ENCODE measurements around the gene NAV2.
"Not testable (repeated sequence)": the region's sequence is repeated elsewhere in the genome, so short reads cannot be mapped to it uniquely, and the experiment has no call there.

Gene NAV2

GRCh38 chr11:19927403-19927802 is 214.8 kb downstream of the NAV2 start:
- DNase-seq (ENCODE audit: low read depth in 2 of 2): not testable (repeated sequence)

DNA sequence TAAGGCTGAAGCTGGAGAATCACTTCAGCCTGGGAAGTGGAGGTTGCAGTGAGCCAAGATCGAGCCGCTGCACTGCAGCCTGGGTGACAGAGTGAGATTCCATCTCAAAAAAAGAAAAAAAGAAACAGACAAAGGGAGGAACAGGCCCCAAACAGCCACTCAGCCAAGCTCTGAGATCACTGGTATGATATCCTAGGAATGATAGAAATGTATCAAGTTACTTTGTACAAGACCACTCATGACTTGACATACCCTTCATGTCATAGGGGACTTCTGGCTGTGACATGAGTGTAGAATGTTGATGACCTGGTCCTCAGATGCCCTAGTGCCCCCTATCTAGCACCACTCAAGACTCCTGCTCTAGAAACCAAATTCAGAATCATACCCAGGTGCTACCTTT is 216.5 kb downstream of the NAV2 start:
- no peak for DNase-seq (ENCODE audit: low read depth in 2 of 2)

DNA sequence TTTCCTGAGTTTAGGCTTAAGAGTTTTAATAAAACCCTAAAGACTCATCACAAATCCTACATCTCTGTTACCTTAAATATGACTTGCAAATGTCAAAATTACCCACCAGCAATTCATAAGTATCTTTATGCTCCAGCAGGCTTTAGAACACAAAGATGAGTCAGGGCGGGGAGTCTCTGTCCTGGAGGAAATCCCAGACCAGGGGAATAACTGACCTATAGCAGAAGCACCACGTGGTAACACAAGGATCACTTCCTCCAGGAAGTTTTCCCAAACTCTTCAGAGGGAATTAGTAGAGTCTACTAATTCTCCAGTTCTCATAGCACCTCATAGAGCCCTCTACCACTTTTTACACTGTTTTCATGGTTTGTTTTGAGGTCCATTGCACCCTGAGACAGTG is 217.0 kb downstream of the NAV2 start:
- no peak for DNase-seq (ENCODE audit: low read depth in 2 of 2)

DNA sequence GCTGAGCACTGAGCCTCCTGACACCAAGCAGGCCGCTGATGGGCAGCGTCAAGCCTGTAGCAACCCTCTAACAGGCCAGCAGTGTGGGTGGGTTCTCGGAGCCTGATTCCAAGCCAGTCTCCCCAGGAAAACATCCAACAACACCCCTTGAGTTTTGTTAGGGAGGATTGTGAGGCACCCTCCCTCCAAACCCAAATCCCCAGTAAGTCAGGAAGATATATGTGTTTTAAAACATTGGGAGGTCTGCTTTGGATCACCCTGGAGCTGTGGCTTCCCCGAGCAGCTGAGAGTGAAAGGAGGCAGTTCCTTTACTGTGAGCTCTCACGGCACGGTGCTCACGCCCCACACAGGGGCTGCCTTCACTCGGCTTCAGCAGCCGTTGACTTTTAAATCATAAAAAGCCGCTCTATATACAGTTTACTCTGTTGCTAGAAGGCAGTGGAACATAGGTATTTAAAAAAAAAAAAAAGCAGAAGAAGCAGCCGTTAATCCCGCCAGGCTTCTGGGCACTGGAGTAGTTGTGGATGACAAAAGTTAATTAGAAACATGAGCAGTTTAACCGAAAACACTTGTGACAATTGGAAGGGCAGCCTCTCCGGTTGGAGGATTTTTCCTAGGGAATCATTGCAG is 218.6 kb downstream of the NAV2 start:
- no peak for DNase-seq (ENCODE audit: low read depth in 2 of 2)

- no peak for DNase-seq (ENCODE audit: low read depth in 2 of 2)
Observed at GRCh38 chr11:19931771-19932369, 219.2 kb downstream of the NAV2 start.

DNA sequence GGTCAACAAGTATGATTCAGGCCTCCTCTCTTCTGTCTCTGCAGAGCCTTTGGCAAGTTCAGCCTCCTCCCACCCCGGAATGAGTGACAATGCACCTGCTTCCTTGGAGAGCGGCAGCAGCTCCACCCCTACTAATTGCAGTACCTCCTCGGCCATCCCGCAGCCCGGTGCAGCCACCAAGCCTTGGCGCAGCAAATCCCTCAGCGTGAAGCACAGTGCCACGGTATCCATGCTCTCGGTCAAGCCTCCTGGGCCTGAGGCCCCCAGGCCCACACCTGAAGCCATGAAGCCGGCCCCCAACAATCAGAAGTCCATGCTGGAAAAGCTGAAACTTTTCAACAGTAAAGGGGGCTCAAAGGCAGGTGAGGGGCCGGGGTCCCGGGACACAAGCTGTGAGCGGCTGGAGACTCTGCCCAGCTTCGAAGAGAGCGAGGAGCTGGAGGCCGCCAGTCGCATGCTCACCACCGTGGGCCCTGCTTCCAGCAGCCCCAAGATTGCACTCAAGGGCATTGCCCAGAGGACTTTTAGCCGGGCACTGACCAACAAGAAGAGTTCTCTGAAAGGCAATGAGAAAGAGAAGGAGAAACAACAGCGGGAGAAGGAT is 220.6 kb downstream of the NAV2 start:
- no peak for DNase-seq (ENCODE audit: low read depth in 2 of 2)

DNA sequence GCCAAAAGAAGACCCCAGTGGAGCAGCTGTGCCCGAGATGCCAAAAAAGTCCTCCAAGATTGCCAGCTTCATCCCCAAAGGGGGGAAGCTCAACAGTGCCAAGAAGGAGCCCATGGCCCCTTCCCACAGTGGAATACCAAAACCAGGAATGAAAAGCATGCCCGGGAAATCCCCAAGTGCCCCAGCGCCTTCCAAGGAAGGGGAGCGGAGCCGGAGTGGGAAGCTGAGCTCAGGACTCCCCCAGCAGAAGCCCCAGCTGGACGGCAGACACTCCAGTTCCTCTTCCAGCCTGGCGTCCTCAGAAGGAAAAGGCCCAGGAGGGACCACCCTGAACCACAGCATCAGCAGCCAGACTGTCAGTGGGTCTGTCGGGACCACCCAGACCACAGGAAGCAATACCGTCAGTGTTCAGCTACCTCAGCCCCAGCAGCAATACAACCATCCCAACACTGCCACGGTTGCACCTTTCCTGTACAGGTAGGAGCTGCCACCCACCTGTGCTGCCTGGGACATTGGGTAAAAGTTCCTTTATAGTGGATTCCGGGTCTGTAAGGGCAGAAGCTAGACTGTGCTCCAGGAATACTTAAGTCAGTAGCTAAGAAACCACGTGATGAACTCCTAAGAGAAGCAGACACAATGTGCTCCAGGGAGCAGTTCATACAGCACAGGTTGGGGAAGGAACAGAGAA is 221.3 kb downstream of the NAV2 start:
- DNase-seq (ENCODE audit: low read depth in 2 of 2): no peak

GRCh38 chr11:19934828-19935259 is 222.2 kb downstream of the NAV2 start:
- no peak for DNase-seq (ENCODE audit: low read depth in 2 of 2)

DNA sequence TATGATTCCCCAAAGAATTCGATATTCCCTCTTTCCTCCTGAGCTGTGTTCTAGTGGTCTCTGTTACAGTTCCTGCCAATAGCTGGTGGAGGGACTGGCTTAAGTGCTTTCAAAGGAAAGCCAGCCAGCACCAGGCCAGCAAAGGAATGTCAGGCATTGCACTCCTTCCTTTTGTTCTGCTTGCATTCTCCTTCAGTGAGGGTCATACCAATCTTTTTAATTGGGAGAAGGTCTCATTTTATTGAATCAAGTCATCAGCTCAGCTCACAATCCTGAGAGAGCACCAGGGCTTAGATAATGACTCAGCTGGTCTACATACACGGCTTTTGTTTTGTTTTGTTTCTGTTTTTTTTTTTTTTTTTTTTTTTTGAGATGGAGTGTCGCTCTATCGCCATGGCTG is 222.9 kb downstream of the NAV2 start:
- DNase-seq (ENCODE audit: low read depth in 2 of 2): no peak

DNA sequence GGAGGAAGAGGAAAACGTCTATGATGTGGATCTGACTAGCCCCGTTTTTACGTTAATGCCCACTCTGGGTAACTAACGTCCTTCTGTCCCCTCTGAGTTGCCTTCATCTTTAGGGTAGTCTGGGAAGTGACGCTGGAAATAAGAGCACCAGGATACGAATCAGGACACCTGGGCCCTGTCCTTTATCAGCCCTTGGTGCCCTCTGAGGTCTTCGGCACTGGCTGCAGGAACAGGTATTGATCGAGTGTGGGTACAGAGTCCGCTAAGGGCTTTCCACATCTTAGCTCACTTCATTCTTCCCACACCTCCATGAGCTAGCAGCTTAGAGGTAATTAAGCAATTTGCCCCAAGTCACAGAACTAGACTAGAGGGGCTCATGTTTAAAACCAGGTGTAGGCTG is 223.8 kb downstream of the NAV2 start:
- DNase-seq (ENCODE audit: low read depth in 2 of 2): no peak

GRCh38 chr11:19938169-19938856 is 225.7 kb downstream of the NAV2 start:
- DNase-seq (ENCODE audit: low read depth in 2 of 2): no peak

- DNase-seq (ENCODE audit: low read depth in 2 of 2): no peak
Observed at GRCh38 chr11:19938866-19939265, 226.2 kb downstream of the NAV2 start.

GRCh38 chr11:19939415-19939929 is 226.8 kb downstream of the NAV2 start:
- no peak for DNase-seq (ENCODE audit: low read depth in 2 of 2)

DNA sequence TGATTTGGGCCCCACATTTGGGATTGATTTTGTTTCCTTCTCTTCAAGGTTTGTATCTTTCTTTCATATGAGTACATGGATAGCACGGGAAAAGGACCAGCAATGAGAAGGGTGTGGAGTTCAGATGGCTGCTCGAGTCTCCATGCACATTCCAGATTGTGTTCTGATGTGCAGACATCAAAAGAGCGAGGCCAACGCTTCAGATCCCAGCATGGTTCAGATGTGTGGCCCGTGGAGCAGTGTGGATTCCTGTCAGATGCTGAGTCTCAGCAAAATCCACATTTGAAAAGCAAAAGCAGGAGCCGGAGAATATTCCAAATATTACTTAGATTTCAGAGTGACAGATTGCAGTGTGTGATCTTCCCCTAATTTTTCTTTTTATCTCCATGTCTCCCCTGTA is 228.2 kb downstream of the NAV2 start:
- no peak for DNase-seq (ENCODE audit: low read depth in 2 of 2)

- no peak for DNase-seq (ENCODE audit: low read depth in 2 of 2)
Observed at GRCh38 chr11:19946681-19947080, 234.0 kb downstream of the NAV2 start.

DNA sequence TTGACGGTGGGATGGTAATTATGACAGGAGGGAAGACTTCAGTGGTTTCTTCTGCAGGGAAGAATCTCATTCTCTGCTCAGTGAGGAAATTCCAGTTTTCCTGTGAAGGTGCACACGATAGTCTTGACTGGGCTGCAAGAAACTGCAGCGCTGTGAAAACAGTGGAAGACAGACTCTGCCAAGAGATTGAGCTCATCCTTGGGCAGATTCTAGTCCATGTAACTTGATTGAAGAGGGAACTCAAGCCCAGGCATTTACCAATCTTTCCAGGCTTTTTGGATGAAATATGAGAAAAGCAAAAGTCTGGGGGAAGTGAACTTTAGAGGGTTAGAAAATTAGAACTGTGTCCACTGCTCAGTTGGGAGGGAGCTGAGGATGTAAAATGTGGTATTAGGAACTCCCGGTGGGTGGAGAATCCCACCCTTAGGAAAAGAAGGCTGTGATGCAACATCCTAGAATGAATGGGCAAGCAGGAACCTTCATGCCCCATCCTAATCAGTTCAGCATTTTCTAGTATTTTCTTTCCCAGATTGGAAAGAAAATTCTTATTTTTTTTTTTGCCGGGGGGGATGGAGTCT is 235.0 kb downstream of the NAV2 start:
- DNase-seq (ENCODE audit: low read depth in 2 of 2): no peak

- no peak for DNase-seq (ENCODE audit: low read depth in 2 of 2)
Observed at GRCh38 chr11:19949606-19950005, 237.0 kb downstream of the NAV2 start.

DNA sequence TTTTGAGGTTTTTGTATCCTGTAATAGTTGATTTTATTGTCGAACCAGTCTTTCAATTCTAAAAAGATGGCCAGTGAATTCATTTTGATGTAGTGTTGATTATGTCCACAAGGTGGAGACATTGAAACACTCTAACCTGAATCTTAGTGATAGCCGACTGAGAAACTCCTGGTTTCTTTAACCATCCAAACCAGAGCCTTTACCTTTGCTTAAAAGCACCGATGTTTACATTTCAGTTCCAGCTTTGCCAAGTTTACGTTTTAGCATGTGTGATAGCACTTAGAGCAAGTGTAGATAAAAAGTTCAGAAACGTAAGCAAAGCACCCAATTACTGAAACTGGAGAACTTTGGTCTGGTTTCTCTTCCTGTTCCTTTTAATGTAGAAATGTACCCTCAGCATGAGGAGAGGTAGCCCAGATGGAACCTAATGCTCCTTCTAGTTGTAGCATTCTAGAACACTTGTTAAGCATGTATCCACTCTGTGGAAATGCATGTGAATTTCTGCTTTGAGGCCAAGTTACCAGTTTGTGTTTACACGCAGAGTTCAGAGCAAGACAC is 239.0 kb downstream of the NAV2 start:
- no peak for DNase-seq (ENCODE audit: low read depth in 2 of 2)

DNA sequence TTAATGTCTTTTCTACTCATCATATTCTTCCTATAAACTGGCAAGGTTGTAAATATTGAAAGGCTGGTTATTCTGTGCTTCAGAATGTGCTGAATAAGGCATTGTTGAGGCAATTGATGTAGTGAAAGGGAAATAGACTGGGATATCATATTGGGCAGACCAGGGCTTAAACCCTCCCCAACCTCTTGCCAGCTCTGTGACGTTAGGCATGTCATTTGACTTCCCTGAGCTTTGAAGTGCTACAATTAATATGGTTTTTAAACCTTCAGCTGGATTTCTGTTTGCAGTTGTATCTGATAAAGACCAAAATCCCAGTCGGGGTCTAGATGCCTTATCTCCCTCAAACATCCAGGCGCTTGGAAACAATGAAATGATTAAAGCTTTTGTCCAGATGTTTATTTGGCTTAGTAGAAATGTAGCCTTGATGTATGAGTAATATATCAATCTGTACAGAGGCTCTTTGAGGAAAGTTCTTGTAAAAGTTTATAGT is 239.5 kb downstream of the NAV2 start:
- no peak for DNase-seq (ENCODE audit: low read depth in 2 of 2)

DNA sequence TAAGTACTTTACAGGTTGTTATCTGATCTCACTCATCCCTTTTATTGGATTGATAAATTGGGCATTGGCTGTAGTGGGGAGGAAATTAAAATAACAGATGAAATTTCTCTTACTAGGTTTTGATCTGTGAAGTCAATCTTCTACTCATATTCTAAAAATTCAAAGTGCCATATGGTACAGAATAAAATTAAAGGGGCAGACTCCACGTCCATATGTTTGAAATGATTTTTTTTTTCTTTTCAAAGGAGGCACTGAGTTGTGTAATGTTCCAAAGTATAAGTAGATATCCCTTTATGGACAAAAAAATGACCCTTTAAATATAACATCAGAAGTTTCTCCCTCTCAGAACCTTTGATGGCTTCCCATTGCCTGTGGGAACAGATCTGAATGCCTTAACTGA is 240.3 kb downstream of the NAV2 start:
- DNase-seq (ENCODE audit: low read depth in 2 of 2): no peak

DNA sequence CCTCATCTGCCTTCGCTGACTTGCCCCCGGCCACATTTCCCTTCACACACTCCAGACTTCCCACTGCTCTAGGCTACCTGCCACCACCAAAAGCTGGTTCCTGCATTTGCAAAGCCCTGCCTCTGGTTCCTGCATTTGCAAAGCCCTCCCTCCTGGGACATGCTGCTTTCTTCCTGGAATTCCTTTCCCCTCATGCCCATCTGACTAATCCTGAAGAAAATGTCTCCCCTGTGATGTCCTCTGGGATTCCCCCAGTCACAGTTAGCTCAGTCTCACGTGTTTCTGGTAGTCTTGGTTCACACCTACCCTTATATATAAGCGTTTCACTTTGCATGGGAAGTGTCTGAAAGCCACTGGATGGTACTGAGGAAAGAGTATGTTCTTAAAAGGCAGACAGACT is 240.7 kb downstream of the NAV2 start:
- no peak for DNase-seq (ENCODE audit: low read depth in 2 of 2)
